ENCODE data around the gene YWHAG.
"Not testable (repeated sequence)": the region's sequence is repeated elsewhere in the genome, so short reads cannot be mapped to it uniquely, and the experiment has no call there.

YWHAG gene

DNA sequence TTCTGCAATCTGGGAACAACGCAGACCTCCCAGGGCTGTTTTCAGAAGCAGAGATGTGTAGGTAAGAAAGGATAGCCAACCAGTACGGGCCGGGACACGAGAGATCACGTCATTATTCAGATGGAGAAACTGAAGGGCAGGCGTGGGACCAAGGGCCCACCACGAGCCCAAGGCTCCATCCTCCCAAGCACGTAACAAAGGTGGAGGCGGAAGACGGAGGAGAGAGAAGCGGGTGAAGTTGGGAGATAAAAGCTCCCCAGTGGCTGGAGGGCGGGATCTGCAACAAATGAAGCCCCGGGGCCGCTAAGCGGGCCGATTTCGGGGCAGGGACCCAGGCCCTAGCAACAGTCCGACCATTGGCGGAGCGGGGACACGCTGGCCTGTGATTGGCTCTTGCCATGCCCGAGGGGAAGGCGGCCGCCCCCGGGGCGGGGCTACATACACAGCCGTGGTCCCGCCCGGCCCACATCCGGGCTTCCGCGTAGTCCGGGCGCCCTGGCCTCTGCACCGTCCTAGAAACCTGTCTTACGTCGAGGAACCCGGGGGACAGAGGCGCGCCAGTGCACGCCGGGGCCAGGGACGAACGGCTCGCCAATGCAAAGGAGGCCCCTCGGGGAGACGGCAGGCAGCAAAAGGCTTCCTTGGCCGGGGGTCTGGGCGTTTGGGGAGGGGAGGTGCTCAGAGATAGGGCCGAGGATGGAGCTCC is 40.9 kb downstream of the YWHAG start:
- DNase-seq: peak; percentile 97

DNA sequence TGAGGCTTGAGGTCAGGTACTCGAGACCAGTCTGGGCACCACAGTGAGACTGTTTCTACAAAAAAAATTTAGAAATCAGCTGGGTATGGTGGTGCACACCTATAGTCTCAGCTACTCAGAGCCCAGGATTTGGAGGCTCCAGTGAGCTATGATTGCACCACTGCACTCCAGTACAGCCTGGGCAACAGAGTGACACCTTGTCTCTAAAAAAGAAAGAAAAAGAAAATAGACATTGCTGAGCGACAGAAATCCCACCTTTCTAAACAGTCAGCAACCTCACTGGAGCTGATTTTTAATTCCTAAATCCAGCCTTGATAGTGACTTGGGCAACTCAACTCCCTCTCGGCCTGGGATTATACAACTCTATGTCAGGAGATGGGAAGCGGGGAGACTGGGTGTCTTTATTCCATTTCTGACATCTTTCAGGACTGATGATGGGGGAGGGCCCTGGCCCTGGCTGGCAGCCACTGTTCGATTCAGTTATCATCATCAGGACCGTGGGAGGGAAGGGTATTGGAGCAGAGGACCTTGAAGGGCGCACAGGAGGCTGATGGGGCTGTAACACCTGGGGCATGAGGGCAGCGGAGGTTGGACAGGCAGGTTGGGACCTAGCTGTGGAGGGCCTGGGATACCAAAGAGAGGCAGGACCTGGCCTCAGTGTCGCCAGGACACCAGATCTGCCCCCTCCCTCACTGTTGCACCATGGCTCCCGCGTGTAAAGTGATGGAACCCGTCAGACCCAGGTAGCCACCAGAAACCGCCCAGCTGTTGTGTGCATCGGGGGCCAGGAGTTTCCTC is 41.6 kb downstream of the YWHAG start:
- no peak for DNase-seq

DNA sequence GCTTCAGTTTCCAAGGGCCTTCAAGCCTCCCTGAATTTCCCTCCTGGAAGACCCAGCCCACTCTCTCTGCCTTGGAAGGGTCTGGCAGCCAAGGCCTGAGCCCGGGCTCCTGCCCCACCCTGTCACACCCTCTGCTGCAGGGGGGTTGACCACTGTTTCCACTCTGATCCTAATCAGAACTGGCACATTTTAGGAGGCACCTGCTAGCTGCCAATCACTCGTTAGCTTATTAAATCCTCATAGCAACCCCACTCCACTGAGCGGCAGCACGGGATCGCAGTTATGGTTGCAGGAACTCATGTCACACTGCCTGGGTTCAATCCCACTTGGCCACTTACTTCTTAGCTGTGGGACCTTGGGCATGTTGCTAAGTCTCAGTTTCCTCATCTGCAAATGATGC is 43.4 kb downstream of the YWHAG start:
- DNase-seq: no peak

DNA sequence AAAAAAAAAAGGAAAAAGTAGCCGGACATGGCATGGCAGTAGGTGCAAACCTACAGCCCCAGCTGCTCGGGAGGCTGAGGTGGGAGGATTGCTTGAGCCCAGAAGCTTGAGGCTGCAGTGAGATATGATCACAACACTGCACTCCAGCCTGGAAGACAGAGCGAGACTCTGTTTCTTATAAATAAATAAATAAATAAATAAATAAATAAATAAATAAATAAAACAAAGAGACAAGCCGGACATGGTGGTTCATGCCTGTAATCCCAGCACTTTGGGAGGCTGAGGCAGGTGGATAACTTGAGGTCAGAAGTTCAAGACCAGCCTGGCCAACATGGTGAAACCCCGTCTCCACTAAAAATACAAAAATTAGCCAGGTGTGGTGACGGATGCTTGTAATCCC is 44.1 kb downstream of the YWHAG start:
- DNase-seq: not testable (repeated sequence)

DNA sequence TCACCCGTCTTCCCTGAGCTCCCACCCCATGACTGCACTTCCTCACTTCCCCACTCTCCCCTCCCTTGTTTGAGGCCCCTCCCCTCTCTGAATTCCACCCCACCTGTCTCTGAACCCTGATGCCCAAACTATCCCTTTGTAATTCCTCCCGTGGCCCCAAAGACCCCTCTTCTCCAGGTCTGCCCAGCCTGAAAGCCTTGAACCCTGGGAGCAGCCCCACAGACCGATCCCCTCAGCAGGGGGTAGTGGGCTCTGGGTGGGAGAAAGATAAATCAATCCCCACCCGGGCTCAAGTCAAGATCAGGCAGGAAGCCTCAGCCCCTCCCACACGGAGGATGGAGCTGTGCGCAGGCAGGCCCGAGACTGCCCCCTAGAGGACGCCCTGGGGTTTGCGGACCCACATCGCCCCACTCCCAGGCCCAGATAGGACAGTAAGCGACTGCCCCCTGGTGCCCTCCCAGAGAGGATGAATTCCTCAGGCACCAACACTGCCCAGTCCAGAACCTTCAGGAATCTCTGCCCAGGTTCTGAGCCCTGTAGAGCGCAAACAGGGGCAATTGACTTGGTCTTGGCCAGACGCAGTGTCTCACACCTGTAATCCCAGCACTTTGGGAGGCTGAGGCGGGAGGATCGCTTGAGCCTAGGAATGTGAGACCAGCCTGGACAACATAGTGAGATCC is 44.6 kb downstream of the YWHAG start:
- peak; percentile 94 for DNase-seq

DNA sequence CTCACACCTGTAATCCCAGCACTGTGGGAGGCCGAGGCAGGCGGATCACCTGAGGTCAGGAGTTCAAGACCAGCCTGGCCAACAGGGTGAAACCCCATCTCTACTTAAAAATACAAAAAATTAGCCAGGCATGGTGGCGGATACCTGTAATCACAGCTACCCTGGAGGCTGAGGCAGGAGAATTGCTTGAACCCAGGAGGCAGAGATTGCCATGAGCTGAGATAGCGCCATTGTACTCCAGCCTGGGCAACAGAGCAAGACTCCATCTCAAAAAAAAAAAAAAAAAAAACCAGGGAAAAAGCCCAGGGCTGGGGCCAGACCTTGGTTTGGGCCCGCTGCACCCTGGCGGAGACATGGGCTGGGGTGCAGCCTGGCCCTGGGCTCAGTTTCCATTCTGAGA is 47.0 kb downstream of the YWHAG start:
- not testable (repeated sequence) for DNase-seq

DNA sequence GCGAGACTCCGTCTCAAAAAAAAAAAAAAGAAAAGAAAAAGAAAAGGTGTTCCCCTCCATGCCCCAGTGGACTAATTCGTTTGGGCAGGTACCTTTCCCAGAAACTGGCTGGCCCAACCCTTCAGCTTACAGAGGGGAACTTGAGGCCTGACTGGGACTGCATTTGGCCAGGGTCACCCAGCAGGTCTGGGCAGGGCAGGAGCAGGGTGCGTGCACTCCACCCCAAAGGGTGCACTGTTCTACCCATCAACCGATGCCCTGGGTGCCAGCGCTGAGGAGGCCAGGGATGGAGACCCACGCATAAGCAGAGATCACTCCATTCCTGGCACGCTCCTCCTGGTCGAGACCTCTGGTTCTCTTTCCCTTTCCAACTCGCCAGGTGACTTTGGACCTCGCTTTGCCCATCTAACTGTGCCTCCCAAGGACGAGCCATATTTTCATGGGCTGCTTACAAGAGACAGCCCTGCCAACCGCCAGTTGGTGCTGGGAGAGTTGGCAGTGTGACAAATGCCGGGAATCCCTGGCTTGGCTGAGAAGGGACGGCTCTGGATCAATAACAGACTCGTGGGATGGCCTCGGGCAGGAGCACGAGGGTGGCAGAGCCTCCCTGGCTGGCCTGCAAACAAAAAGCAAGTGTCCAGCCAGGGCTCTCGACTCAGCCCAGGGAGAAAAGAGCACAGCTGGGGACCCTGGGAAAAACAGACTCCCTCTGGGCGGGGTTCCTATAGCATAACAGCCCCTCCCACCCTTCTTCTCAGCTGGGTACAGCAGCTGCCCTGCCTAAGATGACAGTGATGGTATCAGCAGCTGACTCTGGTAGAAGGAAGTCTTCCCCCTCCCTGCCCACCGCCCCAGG is 48.5 kb downstream of the YWHAG start:
- DNase-seq: peak; percentile 88

DNA sequence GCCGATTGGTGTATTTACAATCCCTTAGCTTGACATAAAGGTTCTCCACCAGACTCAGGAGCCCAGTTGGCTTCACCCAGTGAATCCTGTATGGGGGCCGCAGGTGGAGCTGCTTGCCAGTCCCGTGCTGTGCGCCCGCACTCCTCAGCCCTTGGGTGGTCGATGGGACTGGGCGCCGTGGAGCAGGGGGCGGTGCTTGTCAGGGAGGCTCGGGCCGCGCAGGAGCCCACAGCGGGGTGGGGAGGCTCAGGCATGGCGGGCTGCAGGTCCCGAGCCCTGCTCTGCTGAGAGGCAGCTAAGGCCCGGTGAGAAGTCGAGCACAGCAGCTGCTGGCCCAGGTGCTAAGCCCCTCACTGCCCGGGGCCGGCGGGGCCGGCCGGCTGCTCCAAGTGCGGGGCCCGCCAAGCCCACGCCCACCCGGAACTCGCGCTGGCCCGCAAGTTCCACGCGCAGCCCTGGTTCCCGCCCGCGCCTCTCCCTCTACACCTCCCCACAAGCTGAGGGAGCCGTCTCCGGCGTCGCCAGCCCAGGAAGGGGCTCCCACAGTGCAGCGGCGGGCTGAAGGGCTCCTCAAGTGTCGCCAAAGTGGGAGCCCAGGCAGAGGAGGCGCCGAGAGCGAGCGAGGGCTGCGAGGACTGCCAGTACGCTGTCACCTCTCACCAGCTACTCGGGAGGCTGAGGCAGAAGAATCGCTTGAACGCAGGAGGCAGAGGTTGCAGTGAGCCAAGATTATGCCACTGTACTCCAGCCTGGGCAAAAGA is 49.3 kb downstream of the YWHAG start:
- not testable (repeated sequence) for DNase-seq

DNA sequence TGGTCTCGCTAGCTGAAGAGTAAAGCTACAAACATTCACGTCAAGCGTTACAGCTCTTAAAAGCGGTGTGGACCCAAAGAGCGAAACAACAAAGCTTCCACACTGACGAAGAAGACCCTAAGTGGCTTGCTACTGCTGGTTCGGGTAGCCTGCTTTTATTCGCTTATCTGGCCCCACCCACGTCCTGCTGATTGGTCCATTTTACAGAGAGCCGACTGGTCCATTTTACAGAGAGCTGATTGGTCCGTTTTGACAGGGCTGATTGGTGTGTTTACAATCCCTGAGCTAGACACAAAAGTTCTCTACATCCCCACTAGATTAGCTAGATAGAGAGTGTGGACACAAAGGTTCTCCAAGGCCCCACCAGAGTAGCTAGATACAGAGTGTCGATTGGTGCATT is 49.9 kb downstream of the YWHAG start:
- not testable (repeated sequence) for DNase-seq

DNA sequence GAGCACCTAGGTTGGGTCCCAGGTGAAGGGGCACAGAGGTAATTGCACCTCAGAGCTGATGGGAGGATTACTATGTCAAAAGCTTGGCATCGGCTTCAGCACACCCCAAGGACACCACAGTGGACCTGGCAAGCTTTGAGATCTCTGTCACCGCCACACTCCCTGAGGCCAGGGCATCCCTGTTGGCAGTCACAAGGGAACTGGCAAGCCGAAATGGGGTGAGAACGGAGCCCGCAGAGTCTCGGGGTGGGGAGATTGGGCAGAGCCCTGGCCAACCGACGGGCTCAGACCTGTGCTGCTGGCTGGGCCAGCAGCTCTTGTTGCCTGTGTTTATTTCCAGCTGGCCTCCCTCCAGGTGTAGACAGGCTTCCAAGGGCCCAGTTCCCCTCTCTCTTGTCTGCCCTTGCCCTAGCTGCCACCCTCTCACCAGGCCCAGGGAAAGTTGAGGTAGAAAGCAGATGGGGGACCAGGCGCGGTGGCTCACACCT is 53.9 kb downstream of the YWHAG start:
- DNase-seq: peak; percentile 66

DNA sequence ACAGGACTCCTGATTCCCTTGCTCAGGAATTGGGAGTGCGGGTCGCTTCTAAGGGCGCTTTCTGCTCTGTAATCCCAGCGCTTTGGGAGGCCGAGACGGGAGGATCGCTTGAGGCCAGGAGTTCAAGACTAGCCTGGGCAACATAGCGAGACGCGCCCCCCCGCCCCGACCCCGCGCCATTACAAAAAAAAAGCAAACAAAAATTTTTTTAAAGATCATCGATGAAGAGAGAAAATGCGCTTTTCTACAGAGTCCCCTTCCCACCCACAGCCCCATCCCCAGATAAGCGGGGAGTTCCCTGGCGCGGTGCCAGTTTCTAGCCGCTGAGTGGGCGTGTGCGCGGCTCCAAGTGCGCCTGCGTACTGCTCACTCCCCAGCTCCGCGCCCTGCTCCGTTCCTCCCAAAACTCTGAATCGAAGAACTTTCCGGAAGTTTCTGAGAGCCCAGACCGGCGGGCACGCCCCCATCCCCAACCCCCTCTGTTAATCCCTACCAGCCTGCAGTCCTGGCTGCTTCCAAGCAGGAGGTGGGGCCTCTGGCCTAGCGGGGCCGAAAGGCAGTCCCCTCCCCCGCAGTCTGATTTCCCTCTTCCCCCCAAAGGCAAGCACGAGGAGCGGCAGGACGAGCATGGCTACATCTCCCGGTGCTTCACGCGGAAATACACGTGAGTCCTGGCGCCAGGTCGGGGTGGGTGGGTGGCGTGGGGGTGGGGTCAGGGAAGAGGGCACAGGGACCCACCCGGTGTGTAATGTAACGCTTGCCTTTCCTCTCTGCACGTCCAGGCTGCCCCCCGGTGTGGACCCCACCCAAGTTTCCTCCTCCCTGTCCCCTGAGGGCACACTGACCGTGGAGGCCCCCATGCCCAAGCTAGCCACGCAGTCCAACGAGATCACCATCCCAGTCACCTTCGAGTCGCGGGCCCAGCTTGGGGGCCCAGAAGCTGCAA is 55.3 kb downstream of the YWHAG start:
- peak; percentile 69 for DNase-seq

DNA sequence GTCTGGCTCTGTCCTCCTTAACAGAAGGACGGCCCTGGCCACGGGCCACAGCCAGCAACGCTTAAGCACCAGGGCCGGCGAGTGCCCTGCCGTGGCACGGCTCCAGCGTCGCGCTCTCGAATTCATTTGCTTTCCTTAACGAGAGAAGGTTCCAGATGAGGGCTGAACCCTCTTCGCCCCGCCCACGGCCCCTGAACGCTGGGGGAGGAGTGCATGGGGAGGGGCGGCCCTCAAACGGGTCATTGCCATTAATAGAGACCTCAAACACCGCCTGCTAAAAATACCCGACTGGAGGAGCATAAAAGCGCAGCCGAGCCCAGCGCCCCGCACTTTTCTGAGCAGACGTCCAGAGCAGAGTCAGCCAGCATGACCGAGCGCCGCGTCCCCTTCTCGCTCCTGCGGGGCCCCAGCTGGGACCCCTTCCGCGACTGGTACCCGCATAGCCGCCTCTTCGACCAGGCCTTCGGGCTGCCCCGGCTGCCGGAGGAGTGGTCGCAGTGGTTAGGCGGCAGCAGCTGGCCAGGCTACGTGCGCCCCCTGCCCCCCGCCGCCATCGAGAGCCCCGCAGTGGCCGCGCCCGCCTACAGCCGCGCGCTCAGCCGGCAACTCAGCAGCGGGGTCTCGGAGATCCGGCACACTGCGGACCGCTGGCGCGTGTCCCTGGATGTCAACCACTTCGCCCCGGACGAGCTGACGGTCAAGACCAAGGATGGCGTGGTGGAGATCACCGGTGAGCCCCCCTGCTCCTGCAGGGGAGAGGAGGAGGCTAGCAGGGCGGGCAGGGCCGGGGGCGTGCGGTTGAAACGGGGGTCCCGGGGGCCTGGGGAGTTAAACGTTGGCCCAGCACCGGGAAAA is 56.2 kb downstream of the YWHAG start, which contains the start of gene HSPB1:
Gene HSPB1 (plus strand): TSS at position 327 of the 855 bp plus-strand sequence. CDS start 40 bp downstream, at position 367.
- DNase-seq: peak; percentile 97

DNA sequence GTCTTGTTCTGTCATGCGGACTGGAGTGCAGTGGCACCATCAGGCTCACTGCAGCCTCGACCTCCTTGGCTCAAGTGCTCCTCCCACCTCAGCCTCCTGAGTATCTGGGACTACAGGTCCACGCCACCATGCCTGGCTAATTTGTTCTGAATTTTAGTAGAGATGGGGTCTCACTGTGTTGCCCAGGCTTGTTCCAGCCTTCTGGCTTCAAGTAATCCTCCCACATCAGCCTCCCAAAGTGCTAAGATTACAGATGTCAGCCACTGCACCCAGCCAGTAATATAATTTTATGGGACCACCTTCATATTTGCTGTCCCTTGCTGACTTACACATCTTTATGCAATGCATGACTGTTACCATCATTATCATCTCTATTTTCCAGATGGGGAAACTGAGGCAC is 57.8 kb downstream of the YWHAG start:
- no peak for DNase-seq

DNA sequence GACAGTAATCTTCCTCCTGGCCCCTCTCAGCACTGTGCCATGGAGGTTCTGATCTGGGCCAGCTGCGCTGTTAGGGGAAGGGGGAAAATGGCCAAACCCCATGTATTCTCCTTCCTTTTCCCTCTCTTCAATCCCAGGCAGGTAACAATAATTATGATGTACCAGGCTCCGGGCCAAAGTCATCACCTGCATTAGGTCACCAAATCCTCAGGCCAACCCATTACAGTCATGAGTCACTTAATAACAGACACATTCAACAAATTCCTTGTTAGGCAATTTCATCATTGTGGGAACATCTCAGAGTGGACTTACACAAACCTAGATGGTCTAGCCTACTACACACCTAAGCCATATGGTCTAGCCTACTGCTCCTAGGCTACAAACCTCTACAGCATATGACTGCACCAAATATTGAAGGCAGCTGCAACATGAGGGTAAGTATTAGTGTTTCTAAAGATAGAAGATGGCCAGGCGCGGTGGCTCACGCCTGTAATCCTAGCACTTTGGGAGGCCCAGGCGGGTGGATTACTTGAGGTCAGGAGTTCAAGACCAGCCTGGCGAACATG is 58.5 kb downstream of the YWHAG start:
- no peak for DNase-seq

DNA sequence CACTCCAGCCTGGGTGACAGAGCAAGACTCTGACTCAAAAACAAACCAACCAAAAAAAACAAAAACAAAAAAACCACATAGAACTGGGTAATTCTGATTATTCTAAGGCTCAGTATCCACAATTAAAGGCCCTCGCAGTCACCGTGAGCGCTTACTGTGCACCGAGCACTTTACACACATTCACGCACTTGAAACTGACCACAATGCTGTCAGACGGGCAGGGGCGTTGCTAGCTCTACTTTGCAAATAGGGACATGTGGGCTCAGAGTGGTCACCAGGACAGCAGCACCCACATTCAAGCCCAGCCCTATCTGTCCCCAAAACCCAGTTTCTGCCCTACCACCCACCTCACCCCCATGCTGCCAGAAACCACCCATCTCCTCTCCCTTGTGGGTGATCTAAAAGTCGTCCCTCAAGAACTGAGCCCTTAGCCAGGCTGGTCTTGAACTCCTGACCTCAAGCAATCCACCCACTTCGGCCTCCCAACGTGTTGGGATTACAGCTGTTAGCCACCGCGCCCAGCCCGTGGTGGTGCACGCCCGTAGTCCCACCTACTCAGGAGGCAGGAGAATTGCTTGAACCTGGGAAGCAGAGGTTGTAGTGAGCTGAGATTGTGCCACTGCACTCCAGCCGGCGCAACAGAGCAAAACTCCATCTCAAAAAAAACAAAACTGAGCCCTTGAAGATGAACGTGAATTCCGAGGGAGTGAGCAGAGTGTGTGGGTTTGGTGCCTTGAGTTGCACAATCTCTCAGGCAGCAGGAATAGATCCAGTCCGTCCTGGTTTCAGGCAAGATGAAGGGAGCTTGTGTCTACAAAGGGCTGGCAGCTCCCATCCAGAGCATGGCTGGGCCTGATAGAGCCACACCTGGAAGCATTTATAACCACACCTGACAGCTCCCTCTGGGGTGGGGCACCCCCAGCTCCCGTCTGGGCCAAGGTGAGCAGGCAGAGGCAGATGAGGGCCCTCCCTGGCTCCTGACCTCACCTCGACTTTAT is 61.7 kb downstream of the YWHAG start:
- DNase-seq: no peak

DNA sequence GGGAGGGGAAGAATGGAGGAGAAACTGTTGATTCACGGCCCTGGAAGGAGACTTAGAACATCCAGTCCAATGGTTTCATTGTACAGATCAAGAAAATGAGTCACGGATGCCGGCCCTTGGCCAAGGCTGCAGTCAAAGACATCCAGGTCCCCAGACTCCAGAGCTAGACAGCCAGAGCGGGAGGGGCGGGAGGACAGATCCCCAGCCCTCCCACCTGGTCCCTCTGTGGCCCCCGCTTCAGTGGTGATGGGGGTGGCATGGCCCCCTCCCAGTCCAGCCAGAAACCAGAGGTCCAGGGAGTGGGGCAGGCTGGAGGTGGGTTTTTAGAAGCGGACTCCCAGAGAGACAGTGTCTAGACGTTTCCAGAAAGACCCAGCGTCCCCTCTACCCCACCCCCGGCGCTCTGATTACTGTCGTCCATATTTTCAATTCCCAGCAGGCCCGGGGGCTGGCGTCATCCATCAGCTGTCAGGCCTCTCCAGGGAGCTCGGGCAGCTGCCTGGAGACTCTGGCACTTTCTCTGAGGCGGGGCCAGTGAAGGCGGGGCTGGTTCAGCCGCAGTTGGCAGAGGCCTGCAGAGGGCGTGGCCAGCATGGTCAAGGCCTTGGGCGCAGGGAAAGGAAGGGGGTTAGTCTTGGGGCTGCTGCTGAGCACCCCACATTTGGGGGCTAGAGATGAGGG is 64.3 kb downstream of the YWHAG start:
- DNase-seq: peak; percentile 96

DNA sequence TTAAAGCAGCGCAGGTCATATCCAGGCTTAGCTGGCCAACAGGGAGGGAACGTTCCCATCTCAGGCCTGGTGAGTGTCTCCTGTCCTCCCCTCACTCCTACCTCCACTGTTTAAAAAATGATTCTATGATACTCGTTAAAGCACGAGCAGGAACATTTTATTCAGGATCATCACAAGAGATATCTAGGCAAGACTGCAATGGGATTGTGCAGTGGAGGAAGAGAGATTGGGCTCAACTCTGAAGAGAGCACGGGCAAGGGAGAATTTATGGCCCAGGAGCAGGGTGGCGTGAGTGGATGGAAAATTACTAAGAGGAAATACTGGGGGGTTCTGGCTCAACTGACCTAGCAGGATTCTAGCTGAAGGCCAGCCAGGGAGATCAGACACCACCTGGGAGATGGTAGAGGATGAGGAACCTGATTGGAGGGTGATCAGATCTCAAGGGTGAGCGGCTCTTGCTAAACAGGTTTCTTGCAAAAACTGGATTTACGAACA is 65.3 kb downstream of the YWHAG start:
- no peak for DNase-seq
